GM23338 (cell line): ENCODE data around the gene QRFP. TPM values are rescaled to one million over a fixed set of nuclear protein-coding genes. Genes with fewer than 3 reads are reported as not detected.

ENCODE experiments used
- ATAC-seq: fragments of 200-7000 bp; cut with Tn5 transposase; 3 replicates; pipeline ENCODE4 v1.9.1; 2020
- DNase-seq: peaks from one replicate; pipeline ENCODE4 v3.0.0-alpha.2; 2015; ENCODE audit warnings: low spot score
- H2AFZ ChIP-seq: fragments of 200-600 bp; sonication (generic); 2 replicates; pipeline ENCODE4 v1.8.0; 2016; ENCODE audit warnings: antibody characterized with exemption, mild to moderate bottlenecking, moderate library complexity
- H3F3A ChIP-seq: fragments of 200-600 bp; sonication (generic); replicated peaks from 2 replicates; pipeline ENCODE4 v1.8.0; 2017; ENCODE audit warnings: antibody characterized with exemption, mixed run types, low read depth
- H3K27ac ChIP-seq: fragments of 200-600 bp; sonication (generic); 2 replicates; pipeline ENCODE4 v1.6.1; 2016; ENCODE audit warnings: low read depth
- H3K27me3 ChIP-seq: fragments of 200-600 bp; sonication (generic); 2 replicates; pipeline ENCODE4 v1.8.0; 2016; ENCODE audit warnings: mild to moderate bottlenecking, mixed run types, moderate library complexity; ENCODE audit not compliant: insufficient read depth
- H3K36me3 ChIP-seq: fragments of 200-600 bp; sonication (generic); 2 replicates; pipeline ENCODE4 v1.8.0; 2016; ENCODE audit warnings: mild to moderate bottlenecking; ENCODE audit not compliant: insufficient read depth
- H3K4me1 ChIP-seq: fragments of 200-600 bp; sonication (generic); 2 replicates; pipeline ENCODE4 v1.8.0; 2016; ENCODE audit warnings: mild to moderate bottlenecking, moderate library complexity; ENCODE audit not compliant: insufficient read depth
- H3K4me2 ChIP-seq: fragments of 200-600 bp; sonication (generic); 2 replicates; pipeline ENCODE4 v1.7.1; 2017; ENCODE audit warnings: mixed run types
- H3K4me3 ChIP-seq: fragments of 200-600 bp; sonication (generic); 2 replicates; pipeline ENCODE4 v1.6.1; 2016; ENCODE audit warnings: mixed run types
- H3K79me2 ChIP-seq: fragments of 200-600 bp; sonication (generic); replicated peaks from 2 replicates; pipeline ENCODE4 v1.8.0; 2017; ENCODE audit warnings: mild to moderate bottlenecking; ENCODE audit not compliant: insufficient read depth
- H3K9me2 ChIP-seq: fragments of 200-600 bp; sonication (generic); 2 replicates; pipeline ENCODE4 v1.8.0; 2017; ENCODE audit not compliant: insufficient read depth
- H4K20me1 ChIP-seq: fragments of 200-600 bp; sonication (generic); replicated peaks from 2 replicates; pipeline ENCODE4 v1.8.0; 2017; ENCODE audit warnings: mild to moderate bottlenecking; ENCODE audit not compliant: insufficient read depth
- H3K27ac Mint-ChIP-seq: 2 replicates; pipeline ENCODE4 v1.8.0; 2020; ENCODE audit warnings: inconsistent platforms, mild to moderate bottlenecking, moderate library complexity, mixed read lengths
- H3K27me3 Mint-ChIP-seq: 3 replicates; pipeline ENCODE4 v1.8.0; 2022; ENCODE audit warnings: low read depth, mild to moderate bottlenecking, moderate library complexity, mixed read lengths, inconsistent platforms; ENCODE audit not compliant: insufficient read depth, poor library complexity
- H3K36me3 Mint-ChIP-seq: 3 replicates; pipeline ENCODE4 v1.8.0; 2021; ENCODE audit warnings: low read depth, mild to moderate bottlenecking, inconsistent platforms, moderate library complexity, mixed read lengths
- H3K4me1 Mint-ChIP-seq: 3 replicates; pipeline ENCODE4 v1.8.0; 2020; ENCODE audit warnings: mild to moderate bottlenecking, inconsistent platforms, mixed read lengths
- H3K4me3 Mint-ChIP-seq: 3 replicates; pipeline ENCODE4 v1.8.0; 2021; ENCODE audit warnings: moderate library complexity, mild to moderate bottlenecking, inconsistent platforms, mixed read lengths
- H3K9me3 Mint-ChIP-seq: 3 replicates; pipeline ENCODE4 v1.8.0; 2020; ENCODE audit warnings: moderate library complexity, mild to moderate bottlenecking, inconsistent platforms, mixed read lengths
- CREB1 ChIP-seq: fragments of 250-450 bp; sonication (Bioruptor Pico); IDR thresholded peaks from 2 replicates; pipeline ENCODE4 v1.5.0; 2020; ENCODE audit warnings: low read depth, mild to moderate bottlenecking, moderate library complexity
- CTCF ChIP-seq, 2 experiments: fragments of 200-600 bp in 1 of 2; sonication (generic) in 1 of 2; conservative IDR thresholded peaks; 2 replicates each; pipeline versions ENCODE4 v1.5.1 to v1.6.1; 2016 to 2017; ENCODE audit warnings: antibody characterized with exemption in 2 of 2, low read depth in 2 of 2, mild to moderate bottlenecking in 2 of 2, moderate library complexity in 1 of 2
- EZH2 ChIP-seq: fragments of 200-600 bp; sonication (generic); IDR thresholded peaks from one replicate; pipeline ENCODE4 v1.8.0; 2017; ENCODE audit warnings: antibody characterized with exemption, mild to moderate bottlenecking, low read depth; ENCODE audit not compliant: unreplicated experiment
- EZH2phosphoT487 ChIP-seq: fragments of 200-600 bp; sonication (generic); IDR thresholded peaks from one replicate; pipeline ENCODE4 v1.8.1; 2018; ENCODE audit warnings: antibody characterized with exemption; ENCODE audit not compliant: unreplicated experiment
- JUNB ChIP-seq: IDR thresholded peaks from one replicate; pipeline ENCODE4 v1.6.1; 2016; ENCODE audit warnings: antibody characterized with exemption; ENCODE audit not compliant: unreplicated experiment
- NANOG ChIP-seq: IDR thresholded peaks from 2 replicates; pipeline ENCODE4 v1.6.1; 2016; ENCODE audit warnings: antibody characterized with exemption, borderline replicate concordance
- POLR2AphosphoS5 ChIP-seq: IDR thresholded peaks from 2 replicates; pipeline ENCODE4 v1.6.1; 2016; ENCODE audit warnings: antibody characterized with exemption, low read depth
- STAT1 ChIP-seq: IDR thresholded peaks from one replicate; pipeline ENCODE4 v1.6.1; 2016; ENCODE audit warnings: antibody characterized with exemption; ENCODE audit not compliant: unreplicated experiment
- ZNF114 ChIP-seq: fragments of 250-450 bp; sonication (Bioruptor Pico); IDR thresholded peaks from 2 replicates; pipeline ENCODE4 v1.5.0; 2020; ENCODE audit warnings: mild to moderate bottlenecking, moderate library complexity
- ZNF331 ChIP-seq: fragments of 250-450 bp; sonication (Bioruptor Pico); IDR thresholded peaks from 2 replicates; pipeline ENCODE4 v1.5.0; 2020; ENCODE audit warnings: low read depth, mild to moderate bottlenecking, moderate library complexity
- ZNF462 ChIP-seq: fragments of 250-450 bp; sonication (Bioruptor Pico); IDR thresholded peaks from 2 replicates; pipeline ENCODE4 v1.5.0; 2020; ENCODE audit warnings: mild to moderate bottlenecking, moderate library complexity
- polyA plus RNA-seq: library from polyadenylated mRNA; unstranded; fragments of >200 nt; fragmentation: Nextera tagmentation; extraction: Ambion mirVana; gene quantifications from 2 replicates; pipeline ENCODE4 v1.2.1, GENCODE V29; 2016
- total RNA-seq: library from RNA; depleted of rRNA; stranded (reverse); fragments of >200 nt; shearing (Covaris generic); gene quantifications from 2 replicates; pipeline ENCODE4 v1.2.3, GENCODE V29; 2014
- TF ChIP-seq, protein P1 (sequence below): IDR thresholded peaks from one replicate; pipeline ENCODE4 v1.6.1; 2018; ENCODE audit warnings: antibody characterized with exemption; ENCODE audit not compliant: unreplicated experiment
- TF ChIP-seq, protein P2 (sequence below): IDR thresholded peaks from 2 replicates; pipeline ENCODE4 v1.6.1; 2016; ENCODE audit warnings: antibody characterized with exemption

Gene QRFP
- total and polyA plus RNA-seq, 2 experiments from 2014 or later, result not detected

GRCh38 chr9:130879863-130880411 lies 16.7 kb downstream of the QRFP start:
- Histone ChIP-seq H3K4me2 (no peak overlapping the region), H2AFZ (no peak overlapping the region), H3F3A (no peaks in the 10 kb centered on the region), H3K4me3 (no peak overlapping the region), H4K20me1 (peaks cover 6% of the 10 kb centered on the region), H3K9me2 (no peaks in the 10 kb centered on the region), H3K27ac (no peak overlapping the region; the same call in 1 of the 2 replicates), H3K4me1 (no peaks in the 10 kb centered on the region), H3K27me3 (no peaks in the 10 kb centered on the region), H3K79me2 (no peaks in the 10 kb centered on the region), H3K36me3 (peaks cover 57% of the 10 kb centered on the region)
- Mint-ChIP-seq H3K36me3 (peaks cover 80% of the 10 kb centered on the region), H3K9me3 (no peaks in the 10 kb centered on the region), H3K4me3 (no peak overlapping the region), H3K27me3 (peaks cover 6% of the 10 kb centered on the region), H3K4me1 (0 out of 3 replicates have a peak, but pooled peaks cover 2% of the 10 kb centered on the region), H3K27ac (no peak overlapping the region)
- ATAC-seq, result no peak
- TF ChIP-seq CTCF (conservative IDR thresholded peaks at IDR 0.05; ENCODE audit: low read depth in 2 of 2) (no peak), CREB1 (CRISPR knock-in tag) (no peak), EZH2phosphoT487 (no peak), POLR2AphosphoS5 (no peak), ZNF114 (no peak), STAT1 (no peak), ZNF462 (no peak), EZH2 (no peak), JUNB (no peak), NANOG (no peak), ZNF331 (CRISPR knock-in tag) (no peak)
- TF ChIP-seq, protein P1, sequence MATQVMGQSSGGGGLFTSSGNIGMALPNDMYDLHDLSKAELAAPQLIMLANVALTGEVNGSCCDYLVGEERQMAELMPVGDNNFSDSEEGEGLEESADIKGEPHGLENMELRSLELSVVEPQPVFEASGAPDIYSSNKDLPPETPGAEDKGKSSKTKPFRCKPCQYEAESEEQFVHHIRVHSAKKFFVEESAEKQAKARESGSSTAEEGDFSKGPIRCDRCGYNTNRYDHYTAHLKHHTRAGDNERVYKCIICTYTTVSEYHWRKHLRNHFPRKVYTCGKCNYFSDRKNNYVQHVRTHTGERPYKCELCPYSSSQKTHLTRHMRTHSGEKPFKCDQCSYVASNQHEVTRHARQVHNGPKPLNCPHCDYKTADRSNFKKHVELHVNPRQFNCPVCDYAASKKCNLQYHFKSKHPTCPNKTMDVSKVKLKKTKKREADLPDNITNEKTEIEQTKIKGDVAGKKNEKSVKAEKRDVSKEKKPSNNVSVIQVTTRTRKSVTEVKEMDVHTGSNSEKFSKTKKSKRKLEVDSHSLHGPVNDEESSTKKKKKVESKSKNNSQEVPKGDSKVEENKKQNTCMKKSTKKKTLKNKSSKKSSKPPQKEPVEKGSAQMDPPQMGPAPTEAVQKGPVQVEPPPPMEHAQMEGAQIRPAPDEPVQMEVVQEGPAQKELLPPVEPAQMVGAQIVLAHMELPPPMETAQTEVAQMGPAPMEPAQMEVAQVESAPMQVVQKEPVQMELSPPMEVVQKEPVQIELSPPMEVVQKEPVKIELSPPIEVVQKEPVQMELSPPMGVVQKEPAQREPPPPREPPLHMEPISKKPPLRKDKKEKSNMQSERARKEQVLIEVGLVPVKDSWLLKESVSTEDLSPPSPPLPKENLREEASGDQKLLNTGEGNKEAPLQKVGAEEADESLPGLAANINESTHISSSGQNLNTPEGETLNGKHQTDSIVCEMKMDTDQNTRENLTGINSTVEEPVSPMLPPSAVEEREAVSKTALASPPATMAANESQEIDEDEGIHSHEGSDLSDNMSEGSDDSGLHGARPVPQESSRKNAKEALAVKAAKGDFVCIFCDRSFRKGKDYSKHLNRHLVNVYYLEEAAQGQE, result no peak
- TF ChIP-seq, protein P2, sequence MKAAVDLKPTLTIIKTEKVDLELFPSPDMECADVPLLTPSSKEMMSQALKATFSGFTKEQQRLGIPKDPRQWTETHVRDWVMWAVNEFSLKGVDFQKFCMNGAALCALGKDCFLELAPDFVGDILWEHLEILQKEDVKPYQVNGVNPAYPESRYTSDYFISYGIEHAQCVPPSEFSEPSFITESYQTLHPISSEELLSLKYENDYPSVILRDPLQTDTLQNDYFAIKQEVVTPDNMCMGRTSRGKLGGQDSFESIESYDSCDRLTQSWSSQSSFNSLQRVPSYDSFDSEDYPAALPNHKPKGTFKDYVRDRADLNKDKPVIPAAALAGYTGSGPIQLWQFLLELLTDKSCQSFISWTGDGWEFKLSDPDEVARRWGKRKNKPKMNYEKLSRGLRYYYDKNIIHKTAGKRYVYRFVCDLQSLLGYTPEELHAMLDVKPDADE, result no peak
- no peak for DNase-seq
